DOHH2 (cell line): ENCODE data around the gene GLDN.

Experiments
- H3F3A ChIP-seq: fragments of 200-600 bp; sonication (generic), shearing (Covaris generic); 2 replicates; pipeline ENCODE4 v1.6.0; 2016; ENCODE audit warnings: antibody characterized with exemption, mild to moderate bottlenecking; ENCODE audit not compliant: control insufficient read depth, insufficient read depth
- H3K27ac ChIP-seq: fragments of 200-600 bp; sonication (generic); 2 replicates; pipeline ENCODE4 v1.5.1; 2014; ENCODE audit warnings: low read depth, mild to moderate bottlenecking, low read length, moderate library complexity
- H3K27me3 ChIP-seq: fragments of 200-600 bp; sonication (generic); 2 replicates; pipeline ENCODE4 v1.6.1; 2014; ENCODE audit warnings: mild to moderate bottlenecking, low read length, mixed read lengths; ENCODE audit not compliant: control insufficient read depth
- H3K36me3 ChIP-seq: fragments of 200-600 bp; sonication (generic); 2 replicates; pipeline ENCODE4 v1.6.1; 2014; ENCODE audit warnings: mild to moderate bottlenecking, low read length, moderate library complexity, mixed read lengths; ENCODE audit not compliant: control insufficient read depth
- H3K4me1 ChIP-seq: fragments of 200-600 bp; sonication (generic); 2 replicates; pipeline ENCODE4 v1.6.1; 2014; ENCODE audit warnings: mild to moderate bottlenecking, low read length, mixed read lengths; ENCODE audit not compliant: control insufficient read depth
- H3K4me2 ChIP-seq: fragments of 200-600 bp; sonication (generic); 2 replicates; pipeline ENCODE4 v1.6.0; 2014; ENCODE audit warnings: mild to moderate bottlenecking, low read length, moderate library complexity
- H3K4me3 ChIP-seq: fragments of 200-600 bp; sonication (generic); 2 replicates; pipeline ENCODE4 v1.5.1; 2014; ENCODE audit warnings: mild to moderate bottlenecking, low read length, mixed read lengths
- H3K79me2 ChIP-seq: fragments of 200-600 bp; sonication (generic); 2 replicates; pipeline ENCODE4 v1.6.1; 2014; ENCODE audit warnings: mild to moderate bottlenecking, low read length, mixed read lengths; ENCODE audit not compliant: control insufficient read depth
- H3K9me2 ChIP-seq: fragments of 200-600 bp; sonication (generic); replicated peaks from 2 replicates; pipeline ENCODE4 v1.6.1; 2014; ENCODE audit warnings: mild to moderate bottlenecking, low read length, mixed read lengths; ENCODE audit not compliant: control insufficient read depth
- H3K9me3 ChIP-seq: fragments of 200-600 bp; sonication (generic); 2 replicates; pipeline ENCODE4 v1.6.1; 2014; ENCODE audit warnings: antibody characterized with exemption, low read length, mixed read lengths; ENCODE audit not compliant: control insufficient read depth, insufficient read depth
- H4K20me1 ChIP-seq: fragments of 200-600 bp; sonication (generic); 2 replicates; pipeline ENCODE4 v1.6.0; 2014; ENCODE audit warnings: low read depth, mild to moderate bottlenecking, antibody characterized with exemption, low read length, moderate library complexity; ENCODE audit not compliant: control insufficient read depth, insufficient read depth
- CTCF ChIP-seq: fragments of 200-600 bp; sonication (generic); IDR thresholded peaks from one replicate; pipeline ENCODE4 v1.5.1; 2014; ENCODE audit warnings: antibody characterized with exemption, mild to moderate bottlenecking, low read depth, low read length; ENCODE audit not compliant: poor library complexity, severe bottlenecking
- EZH2phosphoT487 ChIP-seq: fragments of 200-600 bp; sonication (generic); IDR thresholded peaks from 2 replicates; pipeline ENCODE4 v1.6.1; 2017; ENCODE audit warnings: borderline replicate concordance, mild to moderate bottlenecking, antibody characterized with exemption, low read length, moderate library complexity, mixed read lengths

The GLDN gene

GRCh38 chr15:51366920-51367319 lies 25.5 kb downstream of the GLDN start:
- Histone ChIP-seq H3K79me2 (no peaks in the 10 kb centered on the region), H4K20me1 (no peaks in the 10 kb centered on the region), H3K4me2 (no peak overlapping the region), H3K36me3 (no peaks in the 10 kb centered on the region), H3K4me3 (no peak overlapping the region), H3K4me1 (no peaks in the 10 kb centered on the region), H3K27me3 (peaks cover 9% of the 10 kb centered on the region), H3K27ac (no peak overlapping the region), H3K9me2 (no peaks in the 10 kb centered on the region), H3K9me3 (no peaks in the 10 kb centered on the region), H3F3A (no peaks in the 10 kb centered on the region)
- no peak for TF ChIP-seq CTCF
- TF ChIP-seq EZH2phosphoT487: no peak

GRCh38 chr15:51367322-51367976 lies 26.0 kb downstream of the GLDN start:
- Histone ChIP-seq H3K9me3 (no peaks in the 10 kb centered on the region), H3K79me2 (no peaks in the 10 kb centered on the region), H3K36me3 (no peaks in the 10 kb centered on the region), H3K27me3 (peaks cover 9% of the 10 kb centered on the region), H3F3A (no peaks in the 10 kb centered on the region), H3K4me1 (no peaks in the 10 kb centered on the region), H3K4me2 (no peak overlapping the region), H3K4me3 (no peak overlapping the region), H4K20me1 (no peaks in the 10 kb centered on the region), H3K27ac (no peak overlapping the region), H3K9me2 (no peaks in the 10 kb centered on the region)
- TF ChIP-seq CTCF (no peak), EZH2phosphoT487 (no peak)

DNA sequence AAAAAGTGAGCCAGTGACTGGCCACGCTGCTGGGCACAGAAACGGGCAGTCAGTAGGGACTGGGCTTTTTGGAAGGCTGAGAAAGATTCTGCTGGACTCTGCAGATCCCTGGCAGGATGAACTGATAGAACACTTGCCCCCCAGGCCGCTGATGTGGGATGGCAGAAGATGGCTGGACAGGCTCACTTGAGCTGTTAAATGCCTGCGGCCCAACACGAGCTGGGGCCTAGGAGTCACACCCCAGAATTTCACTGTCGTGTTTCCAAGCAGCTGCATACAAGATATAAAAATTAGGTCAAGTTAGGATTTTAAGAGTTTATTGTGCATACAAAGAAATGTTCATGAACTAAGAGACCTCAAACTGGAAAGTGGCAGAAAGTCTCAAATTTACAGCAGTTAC lies 26.9 kb downstream of the GLDN start:
- no peak overlapping the region for H3K27ac ChIP-seq
- H3K4me2 ChIP-seq: no peak overlapping the region
- no peaks in the 10 kb centered on the region for H3K9me2 ChIP-seq
- no peak for TF ChIP-seq EZH2phosphoT487
- no peak for TF ChIP-seq CTCF
- no peaks in the 10 kb centered on the region for H3K79me2 ChIP-seq
- peaks cover 9% of the 10 kb centered on the region for H3K27me3 ChIP-seq
- H3K4me3 ChIP-seq: no peak overlapping the region
- no peaks in the 10 kb centered on the region for H3K9me3 ChIP-seq
- no peaks in the 10 kb centered on the region for H3F3A ChIP-seq
- H4K20me1 ChIP-seq: no peaks in the 10 kb centered on the region
- H3K36me3 ChIP-seq: no peaks in the 10 kb centered on the region
- H3K4me1 ChIP-seq: no peaks in the 10 kb centered on the region
